IPS-18c (cell line): ENCODE measurements around the gene STX5.
A peak's percentile ranks its signal among the peaks of the same experiment; 100 is the strongest.
"Not testable (repeated sequence)": the region's sequence is repeated elsewhere in the genome, so short reads cannot be mapped to it uniquely, and the experiment has no call there.

Experiments
- H3K4me3 ChIP-seq: 2 replicates; pipeline ENCODE4 v1.7.0; 2013; ENCODE audit warnings: low read depth, mild to moderate bottlenecking, low read length, moderate library complexity; ENCODE audit not compliant: insufficient read depth
- H3K9me3 ChIP-seq: one replicate; pipeline ENCODE4 v1.6.1; 2013; ENCODE audit warnings: mild to moderate bottlenecking, low read length, moderate library complexity; ENCODE audit not compliant: control insufficient read depth, insufficient read depth

Gene STX5

DNA sequence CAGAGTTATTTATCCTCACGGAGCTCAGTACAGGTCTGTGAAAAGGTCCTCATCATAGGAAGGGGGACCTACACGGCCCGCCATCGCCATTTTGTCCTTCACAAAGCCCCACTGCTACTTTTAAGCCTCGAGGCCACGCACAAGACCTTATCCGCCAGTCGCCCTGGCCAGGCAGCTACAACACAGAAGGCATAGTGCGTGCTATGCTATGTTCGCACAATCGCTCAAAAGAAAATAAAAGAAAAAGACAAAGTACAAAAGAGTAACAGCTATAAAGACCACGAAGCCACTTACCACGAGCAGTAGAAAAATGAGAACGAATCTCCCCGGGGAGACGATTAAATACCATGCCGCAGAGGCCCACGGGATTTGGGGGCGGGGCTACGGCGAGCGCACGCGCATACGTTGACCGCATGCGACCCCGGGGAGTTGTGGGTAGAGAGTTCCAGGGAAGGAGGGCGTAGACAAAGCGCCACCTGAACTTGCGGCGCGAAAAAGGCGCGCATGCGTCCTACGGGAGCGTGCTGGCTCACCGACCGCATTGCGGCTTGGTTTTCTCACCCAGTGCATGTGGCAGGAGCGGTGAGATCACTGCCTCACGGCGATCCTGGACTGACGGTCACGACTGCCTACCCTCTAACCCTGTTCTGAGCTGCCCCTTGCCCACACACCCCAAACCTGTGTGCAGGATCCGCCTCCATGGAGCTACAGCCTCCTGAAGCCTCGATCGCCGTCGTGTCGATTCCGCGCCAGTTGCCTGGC is 23.9 kb upstream of the STX5 start:
- Histone ChIP-seq H3K9me3 (no peaks in the 10 kb centered on the region), H3K4me3 (peak overlapping the region; percentile 90)

DNA sequence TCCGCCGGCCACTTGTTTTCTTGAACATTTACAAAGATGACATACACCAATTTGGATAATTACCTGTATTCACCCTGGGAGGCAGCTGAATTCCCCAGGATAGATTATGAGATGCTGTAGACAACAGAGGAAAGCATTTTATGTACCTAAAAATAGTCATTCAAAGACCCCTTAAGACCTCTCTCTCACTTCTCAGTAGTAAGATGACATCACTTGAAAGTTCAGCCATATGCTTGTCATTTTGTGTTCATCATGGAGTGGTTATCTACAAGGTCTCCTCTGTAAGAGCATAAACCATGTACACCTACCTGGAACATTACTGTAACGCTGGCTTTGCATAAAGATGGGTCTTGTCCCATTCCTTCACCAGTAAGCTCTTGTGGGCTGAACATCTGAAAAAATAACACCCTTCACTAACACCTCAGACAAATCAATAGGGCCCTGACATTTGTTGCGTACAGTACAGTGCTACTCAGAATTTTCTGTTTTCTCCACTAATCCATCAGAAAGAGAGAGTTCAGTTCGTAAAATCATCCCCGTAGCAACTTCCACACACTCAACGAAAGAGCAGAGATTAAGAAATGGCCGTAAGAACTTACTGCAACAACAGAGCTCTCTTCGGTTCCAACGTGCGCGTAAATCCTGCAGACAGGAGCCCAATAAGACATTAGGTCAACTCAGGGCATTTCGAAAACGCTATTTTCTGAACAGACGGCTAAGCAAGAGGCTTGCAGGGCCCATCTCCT is 23.1 kb upstream of the STX5 start:
- peak overlapping the region; percentile 90 for H3K4me3 ChIP-seq

DNA sequence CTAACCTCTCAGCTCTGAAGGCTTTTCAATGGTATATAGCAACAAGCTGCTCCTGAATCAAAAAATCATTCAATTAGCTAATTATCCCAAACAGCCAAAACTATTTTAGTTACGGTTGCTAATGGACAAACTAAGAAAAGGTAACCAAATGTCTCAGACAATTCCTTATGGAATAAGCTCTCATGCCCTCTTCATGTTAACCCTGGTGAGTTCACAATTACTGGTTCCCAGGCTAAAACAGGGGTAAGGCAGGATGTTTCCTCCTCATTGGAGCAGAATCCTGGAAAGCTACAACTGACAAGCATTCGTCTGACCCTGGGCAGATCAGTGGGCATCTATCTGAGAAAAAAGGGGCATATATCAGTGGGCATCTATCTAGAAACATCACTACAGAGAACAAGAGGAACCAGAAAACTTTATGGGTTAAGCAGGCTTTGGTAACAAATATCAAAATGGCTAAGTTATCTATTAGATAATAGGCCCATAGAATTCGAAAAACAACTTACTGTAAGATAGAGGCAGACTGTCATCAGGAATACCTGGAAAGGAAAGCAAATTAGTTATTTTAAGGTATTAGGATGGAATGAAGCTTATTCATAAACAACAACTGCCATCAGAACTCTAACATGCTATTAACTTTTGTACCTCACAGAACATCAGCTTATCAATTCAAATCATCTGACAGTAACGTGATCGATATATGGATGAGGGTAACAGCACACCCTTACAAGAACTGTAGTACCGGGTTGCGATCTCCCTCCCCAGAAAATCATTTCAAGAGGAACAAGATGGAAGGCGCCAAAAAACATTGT is 22.4 kb upstream of the STX5 start:
- no peaks in the 10 kb centered on the region for H3K9me3 ChIP-seq
- peak overlapping the region; percentile 90 for H3K4me3 ChIP-seq

More for the DNA sequence above, 23.1 kb upstream of the STX5 start:
- no peaks in the 10 kb centered on the region for H3K9me3 ChIP-seq

DNA sequence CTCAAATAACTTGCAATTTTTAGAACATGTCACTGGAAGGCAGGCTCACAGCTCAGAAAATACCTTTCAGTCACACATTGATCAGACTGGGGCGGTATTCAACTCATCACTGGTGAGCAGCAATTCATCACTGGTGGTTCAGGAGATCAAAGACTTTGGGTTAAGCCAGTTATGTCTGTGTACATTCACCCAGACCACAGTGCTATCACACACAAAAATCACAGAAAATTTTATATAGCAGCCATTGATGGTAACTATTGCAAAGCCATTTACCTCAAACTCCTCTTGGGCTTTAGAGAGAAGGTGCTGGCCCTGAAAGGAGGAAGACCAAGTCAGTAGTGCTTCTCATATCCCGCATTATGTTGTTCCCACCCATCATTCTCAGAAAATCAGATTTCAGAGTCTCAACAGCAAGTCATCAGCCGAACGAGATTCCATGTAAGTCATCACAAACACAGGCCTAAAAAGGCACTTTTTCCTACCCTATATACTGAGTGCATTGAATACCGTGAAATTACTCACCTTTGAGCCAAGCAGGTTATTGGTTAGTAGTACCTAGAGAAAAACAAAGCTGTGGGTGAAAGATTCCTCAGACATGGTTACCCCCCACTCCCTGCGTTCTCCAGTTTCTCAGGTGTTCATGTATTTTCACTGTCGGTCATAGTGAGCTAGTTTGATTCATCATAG is 21.6 kb upstream of the STX5 start:
- peak overlapping the region; percentile 90 for H3K4me3 ChIP-seq
- no peaks in the 10 kb centered on the region for H3K9me3 ChIP-seq

DNA sequence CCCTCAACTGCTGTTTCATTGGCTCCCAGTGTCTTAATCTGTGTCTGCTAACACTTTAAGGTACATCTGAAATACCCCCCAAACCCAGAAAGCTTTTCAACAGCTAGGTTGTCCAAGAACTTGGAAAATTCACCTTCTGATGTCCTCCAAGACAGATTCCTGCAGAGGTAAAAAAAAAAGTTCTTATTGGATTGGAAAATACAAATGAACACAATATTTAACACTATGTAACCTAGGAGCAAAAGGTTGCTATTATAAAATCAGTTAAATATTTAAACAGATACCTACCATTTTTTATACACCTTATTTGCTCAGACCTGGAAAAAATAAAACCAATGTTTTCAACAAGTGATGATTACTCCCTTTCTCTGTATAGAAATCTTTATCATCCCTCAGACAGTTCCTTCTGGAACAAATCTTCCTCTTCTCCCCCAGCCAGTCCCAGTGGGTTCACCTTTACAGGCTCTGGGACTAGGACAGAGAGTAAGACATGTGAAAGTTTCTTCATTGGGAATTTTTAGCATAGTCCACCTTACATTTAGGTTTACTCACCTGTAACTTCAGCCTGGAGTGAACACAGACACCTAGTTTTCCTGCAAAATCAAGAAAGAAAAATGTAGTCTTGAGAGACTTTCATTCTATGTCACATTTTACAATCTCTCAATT is 20.8 kb upstream of the STX5 start:
- H3K9me3 ChIP-seq: no peaks in the 10 kb centered on the region
- peak overlapping the region; percentile 90; the same call in 1 of the 2 replicates for H3K4me3 ChIP-seq

DNA sequence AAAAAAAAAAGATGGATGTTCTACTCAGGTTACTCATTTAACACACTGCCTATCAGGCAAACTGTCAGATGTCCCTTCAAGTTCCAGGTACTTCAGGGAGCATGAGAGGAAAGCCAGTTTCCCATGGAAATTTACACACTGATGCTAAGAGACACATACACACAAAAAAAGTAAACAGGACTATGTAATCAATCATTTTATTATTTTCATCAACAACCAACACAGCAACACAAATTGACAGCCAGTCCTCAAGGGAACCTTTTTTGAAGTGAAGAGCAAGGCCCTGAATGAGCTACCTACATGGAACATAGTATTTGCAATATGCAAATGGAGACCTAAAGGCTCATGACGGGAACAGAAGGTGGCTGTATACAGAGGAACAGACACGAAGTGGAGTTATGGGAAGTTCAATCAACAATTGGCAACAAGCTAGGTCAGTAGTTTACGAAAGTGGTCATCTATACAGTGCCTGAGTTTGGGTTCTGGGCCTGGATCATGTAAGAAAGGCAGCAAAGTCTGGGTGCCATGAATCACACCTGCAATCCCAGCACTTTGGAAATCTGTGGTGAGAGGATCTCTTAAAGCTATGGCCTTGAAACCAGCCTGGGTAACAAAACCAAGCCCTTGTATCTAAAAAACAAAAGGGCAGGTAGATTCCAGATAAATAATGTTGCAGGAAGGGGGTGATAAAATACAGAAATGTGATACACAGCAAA is 20.1 kb upstream of the STX5 start:
- peaks cover under 1% of the 10 kb centered on the region for H3K9me3 ChIP-seq
- no peak overlapping the region; the same call in 1 of the 2 replicates for H3K4me3 ChIP-seq

DNA sequence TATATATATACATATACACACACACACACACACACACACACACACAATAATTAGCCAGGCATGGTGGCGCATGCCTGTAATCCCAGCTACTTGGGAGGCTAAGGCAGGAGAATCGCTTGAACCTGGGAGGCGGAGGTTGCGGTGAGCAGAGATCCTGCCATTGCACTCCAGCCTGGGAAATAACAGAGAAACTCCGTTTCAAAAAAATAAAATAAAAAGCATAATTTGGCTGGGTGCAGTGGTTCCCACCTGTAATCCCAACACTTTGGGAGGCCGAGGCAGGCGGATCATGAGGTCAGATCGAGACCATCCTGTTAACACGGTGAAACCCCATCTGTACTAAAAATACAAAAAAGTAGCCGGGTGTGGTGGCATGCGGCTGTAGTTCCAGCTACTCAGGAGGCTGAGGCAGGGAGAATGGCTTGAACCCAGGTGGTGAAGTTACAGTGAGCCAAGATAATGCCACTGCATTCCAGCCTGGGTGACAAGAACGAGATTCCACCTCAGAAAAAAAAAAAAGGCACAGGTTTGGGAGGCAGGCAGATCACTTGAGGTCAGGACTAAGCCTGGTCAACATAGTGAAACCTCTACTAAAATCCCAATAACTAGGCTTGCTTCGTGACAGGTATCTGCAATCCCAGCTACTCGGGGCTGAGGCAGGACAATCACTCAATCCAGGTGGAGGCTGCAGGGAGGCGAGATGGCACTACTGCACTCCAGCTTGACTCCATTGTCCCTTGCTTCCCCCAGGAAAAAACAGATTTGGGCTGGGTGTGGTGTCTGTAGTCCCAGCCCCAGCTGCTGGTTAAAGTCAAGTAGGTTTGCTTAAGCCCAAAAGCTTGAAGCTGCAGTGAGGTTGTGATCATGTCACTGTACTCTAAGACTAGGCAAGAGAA is 19.3 kb upstream of the STX5 start:
- H3K9me3 ChIP-seq: peaks cover 2% of the 10 kb centered on the region
- no peak overlapping the region for H3K4me3 ChIP-seq

DNA sequence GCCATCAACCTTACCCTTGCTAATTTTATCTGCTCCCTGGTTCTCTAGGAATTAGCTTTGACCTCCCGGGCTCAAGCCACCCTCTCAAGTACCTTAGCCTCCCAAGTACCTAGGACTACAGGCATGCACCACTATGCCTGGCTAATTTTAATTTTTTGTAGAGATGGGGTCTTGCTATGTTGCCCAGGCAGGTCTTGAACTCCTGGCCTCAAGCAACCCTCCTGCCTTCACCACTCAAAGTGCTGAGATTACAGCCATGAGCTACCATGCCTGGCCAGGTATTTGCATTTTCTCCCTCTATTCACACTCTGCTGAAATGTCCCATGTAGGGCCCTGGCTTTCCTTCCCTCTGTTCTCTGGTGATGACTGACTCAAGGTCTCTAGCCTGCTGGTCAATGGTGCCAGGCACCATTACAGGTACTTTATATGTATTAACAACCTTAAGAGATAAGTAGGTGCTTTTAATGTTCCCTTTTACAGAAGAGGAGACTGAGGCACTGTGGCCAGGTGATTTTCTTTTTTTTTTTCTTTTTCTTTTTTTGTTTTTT is 16.0 kb upstream of the STX5 start:
- H3K4me3 ChIP-seq: no peak overlapping the region
- peaks cover 2% of the 10 kb centered on the region for H3K9me3 ChIP-seq

DNA sequence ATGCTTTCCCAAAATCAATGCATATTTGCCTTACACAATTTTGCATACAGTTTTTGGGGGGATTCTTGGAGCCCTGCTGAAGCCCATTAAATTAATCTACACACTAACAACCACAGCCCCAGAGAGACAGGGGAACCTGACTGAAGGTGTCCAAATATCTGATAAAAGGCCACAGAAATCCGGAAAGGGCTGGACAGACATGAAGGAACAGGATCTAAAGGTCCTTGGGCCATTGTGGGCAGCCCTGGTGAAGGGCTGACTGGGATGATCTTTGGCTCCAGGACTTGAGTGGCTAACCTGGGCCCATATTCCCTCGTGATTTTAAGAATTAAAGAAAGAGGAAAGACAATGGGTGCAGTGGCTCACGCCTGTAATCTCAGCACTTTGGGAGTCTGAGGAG is 14.3 kb upstream of the STX5 start:
- H3K9me3 ChIP-seq: peaks cover 2% of the 10 kb centered on the region

DNA sequence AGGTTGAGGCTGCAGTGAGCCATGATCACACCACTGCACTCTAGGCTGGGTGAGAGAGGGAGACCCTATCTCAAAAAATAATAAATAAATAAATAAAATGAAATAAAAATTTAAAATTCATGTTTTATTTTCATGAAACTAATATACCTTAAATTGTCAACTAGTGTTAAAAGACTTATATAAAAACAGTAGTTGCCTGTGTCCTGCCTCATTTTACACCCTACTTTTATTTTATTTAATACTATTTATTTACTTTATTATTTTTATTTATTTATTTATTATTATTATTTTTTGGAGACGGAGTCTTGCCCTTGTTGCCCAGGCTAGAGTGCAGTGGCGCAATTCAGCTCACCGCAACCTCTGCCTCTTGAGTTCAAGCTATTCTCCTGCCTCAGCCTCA is 12.3 kb upstream of the STX5 start:
- Histone ChIP-seq H3K9me3 (peaks cover 2% of the 10 kb centered on the region), H3K4me3 (no peak overlapping the region)

More for the DNA sequence above, 14.3 kb upstream of the STX5 start:
- H3K4me3 ChIP-seq: no peak overlapping the region

DNA sequence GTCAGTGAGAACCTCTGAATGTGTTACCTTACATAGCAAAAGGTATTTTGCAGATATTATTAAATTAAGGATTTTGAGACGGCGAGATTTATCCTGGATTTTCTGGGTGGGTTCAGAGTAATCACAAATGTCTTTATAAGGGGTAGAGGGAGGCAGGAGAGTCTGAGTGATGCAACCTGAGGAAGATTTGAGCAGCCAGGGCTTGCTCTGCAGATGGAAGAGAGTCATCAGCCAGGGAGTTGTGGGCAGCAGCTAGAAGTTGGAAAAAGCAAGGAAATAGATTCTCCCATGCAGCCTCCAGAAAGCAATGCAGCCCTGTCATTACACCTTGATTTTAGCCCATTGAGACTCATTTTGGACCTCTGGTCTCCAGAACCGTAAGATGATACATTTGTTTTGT is 11.6 kb upstream of the STX5 start:
- no peak overlapping the region for H3K4me3 ChIP-seq

DNA sequence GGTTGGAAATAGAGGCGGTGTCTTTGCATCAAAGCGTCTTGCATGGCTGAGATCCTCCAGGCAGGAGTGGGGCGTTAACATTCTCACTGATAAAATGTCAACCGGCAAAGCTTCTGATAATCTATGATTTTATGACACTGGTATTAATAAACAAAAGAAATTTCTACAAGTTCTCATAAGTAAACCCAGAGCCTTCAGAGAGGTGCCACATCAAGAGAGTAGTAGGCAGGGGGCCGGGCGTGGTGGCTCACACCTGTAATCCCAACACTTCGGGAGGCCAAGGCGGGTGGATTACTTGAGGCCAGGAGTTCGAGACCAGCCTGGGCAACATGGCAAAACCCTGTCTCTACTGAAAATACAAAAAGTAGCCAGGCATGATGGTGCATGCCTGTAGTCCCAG is 11.0 kb upstream of the STX5 start:
- H3K9me3 ChIP-seq, H3K4me3 ChIP-seq: not testable (repeated sequence)

More for the DNA sequence above, 11.6 kb upstream of the STX5 start:
- peaks cover 2% of the 10 kb centered on the region for H3K9me3 ChIP-seq

DNA sequence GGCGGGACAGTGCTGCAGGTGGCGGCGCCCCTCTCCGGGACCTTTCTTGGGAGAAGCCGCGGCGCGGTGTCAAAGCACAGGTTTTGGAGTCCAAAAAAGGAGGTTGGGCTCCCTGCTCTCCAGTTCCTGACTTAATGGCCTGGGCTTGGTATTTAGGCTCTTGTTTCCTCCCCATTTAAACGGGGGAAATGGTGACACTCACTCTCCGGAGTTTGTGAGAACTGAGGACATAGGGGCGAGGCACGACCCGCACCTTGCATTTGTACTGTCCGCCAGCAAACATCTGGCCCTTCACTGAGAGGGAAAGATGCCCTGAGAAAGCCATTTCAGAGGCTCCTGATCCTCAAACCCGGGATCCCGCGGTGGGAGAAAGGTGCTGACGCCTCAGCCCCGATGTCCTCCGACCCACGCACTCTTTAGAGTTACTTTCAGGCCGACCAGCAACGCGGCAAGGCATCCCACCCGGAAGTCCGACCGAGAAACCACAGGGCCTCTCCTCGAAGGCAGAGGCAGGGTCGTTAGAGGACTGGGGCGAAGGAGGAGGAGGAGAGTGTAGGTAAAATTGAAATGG is 10.4 kb upstream of the STX5 start:
- Histone ChIP-seq H3K4me3 (peak overlapping the region; percentile 29), H3K9me3 (peaks cover 2% of the 10 kb centered on the region)

DNA sequence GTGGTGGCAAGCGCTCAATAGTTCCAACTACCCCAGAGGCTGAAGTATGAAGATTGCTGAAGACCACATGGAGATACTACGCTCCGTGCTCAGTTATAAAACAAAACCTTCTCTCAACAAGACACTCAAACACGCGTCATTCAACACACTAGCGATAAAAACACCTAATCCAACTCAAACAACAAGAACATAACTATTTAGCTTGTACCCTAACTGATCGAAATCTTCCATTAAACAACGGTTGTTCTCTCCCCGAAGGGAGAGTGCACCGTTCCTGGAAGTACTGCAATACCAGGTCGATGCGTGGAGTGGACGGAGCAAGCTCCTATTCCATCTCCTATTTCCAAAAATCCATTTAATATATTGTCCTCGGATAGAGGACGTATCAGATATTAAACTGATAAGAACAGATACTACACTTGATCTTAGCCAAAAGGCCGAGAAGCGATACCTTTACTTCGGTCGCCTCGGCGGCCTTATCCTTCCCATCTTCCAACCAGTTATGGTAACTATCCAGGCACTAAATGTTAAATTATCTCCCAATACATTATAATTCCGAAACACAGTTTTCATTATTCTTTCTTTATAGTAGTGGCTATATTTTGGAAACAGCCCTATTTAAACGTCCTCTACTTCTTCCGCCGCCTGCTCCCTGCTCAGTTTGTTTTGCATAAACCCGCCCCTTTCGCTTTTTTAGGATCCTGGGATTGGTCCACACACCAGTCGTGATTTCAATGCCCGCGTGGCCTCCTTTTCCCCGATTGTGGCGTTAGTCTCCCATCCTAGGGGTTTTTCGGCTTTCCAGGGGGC is 9.7 kb upstream of the STX5 start:
- H3K9me3 ChIP-seq: no peaks in the 10 kb centered on the region
- peak overlapping the region; percentile 29; the same call in 1 of the 2 replicates for H3K4me3 ChIP-seq
